ENCODE data around the gene QPCTL. TPM values are rescaled to one million over a fixed set of nuclear protein-coding genes. Genes with fewer than 3 reads are reported as not detected.

QPCTL gene
- total and polyA plus RNA-seq, 2 of the 13 experiments (the other 11 are each of a cell fraction or from before 2014, with no cell fraction given), result 16.0 to 19.1 TPM

- no peak for TF ChIP-seq ZNF543 (CRISPR knock-in tag; IDR thresholded peaks at IDR 0.05)
- TF ChIP-seq KLF9 (CRISPR knock-in tag; IDR thresholded peaks at IDR 0.05; ENCODE audit: low read depth), result no peak
- TF ChIP-seq KDM4B (CRISPR knock-in tag; IDR thresholded peaks at IDR 0.05), result no peak
- TF ChIP-seq, protein P1, sequence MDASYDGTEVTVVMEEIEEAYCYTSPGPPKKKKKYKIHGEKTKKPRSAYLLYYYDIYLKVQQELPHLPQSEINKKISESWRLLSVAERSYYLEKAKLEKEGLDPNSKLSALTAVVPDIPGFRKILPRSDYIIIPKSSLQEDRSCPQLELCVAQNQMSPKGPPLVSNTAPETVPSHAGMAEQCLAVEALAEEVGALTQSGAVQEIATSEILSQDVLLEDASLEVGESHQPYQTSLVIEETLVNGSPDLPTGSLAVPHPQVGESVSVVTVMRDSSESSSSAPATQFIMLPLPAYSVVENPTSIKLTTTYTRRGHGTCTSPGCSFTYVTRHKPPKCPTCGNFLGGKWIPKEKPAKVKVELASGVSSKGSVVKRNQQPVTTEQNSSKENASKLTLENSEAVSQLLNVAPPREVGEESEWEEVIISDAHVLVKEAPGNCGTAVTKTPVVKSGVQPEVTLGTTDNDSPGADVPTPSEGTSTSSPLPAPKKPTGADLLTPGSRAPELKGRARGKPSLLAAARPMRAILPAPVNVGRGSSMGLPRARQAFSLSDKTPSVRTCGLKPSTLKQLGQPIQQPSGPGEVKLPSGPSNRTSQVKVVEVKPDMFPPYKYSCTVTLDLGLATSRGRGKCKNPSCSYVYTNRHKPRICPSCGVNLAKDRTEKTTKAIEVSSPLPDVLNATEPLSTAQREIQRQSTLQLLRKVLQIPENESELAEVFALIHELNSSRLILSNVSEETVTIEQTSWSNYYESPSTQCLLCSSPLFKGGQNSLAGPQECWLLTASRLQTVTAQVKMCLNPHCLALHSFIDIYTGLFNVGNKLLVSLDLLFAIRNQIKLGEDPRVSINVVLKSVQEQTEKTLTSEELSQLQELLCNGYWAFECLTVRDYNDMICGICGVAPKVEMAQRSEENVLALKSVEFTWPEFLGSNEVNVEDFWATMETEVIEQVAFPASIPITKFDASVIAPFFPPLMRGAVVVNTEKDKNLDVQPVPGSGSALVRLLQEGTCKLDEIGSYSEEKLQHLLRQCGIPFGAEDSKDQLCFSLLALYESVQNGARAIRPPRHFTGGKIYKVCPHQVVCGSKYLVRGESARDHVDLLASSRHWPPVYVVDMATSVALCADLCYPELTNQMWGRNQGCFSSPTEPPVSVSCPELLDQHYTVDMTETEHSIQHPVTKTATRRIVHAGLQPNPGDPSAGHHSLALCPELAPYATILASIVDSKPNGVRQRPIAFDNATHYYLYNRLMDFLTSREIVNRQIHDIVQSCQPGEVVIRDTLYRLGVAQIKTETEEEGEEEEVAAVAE (CRISPR knock-in tag; IDR thresholded peaks at IDR 0.05; ENCODE audit: borderline replicate concordance), result no peak
- no peak for TF ChIP-seq ZNF124 (CRISPR knock-in tag; IDR thresholded peaks at IDR 0.05)
- no peak for TF ChIP-seq SMAD9 (CRISPR knock-in tag; IDR thresholded peaks at IDR 0.05)
- TF ChIP-seq SALL1 (CRISPR knock-in tag; IDR thresholded peaks at IDR 0.05), result peak; percentile 70
- TF ChIP-seq, protein P2, sequence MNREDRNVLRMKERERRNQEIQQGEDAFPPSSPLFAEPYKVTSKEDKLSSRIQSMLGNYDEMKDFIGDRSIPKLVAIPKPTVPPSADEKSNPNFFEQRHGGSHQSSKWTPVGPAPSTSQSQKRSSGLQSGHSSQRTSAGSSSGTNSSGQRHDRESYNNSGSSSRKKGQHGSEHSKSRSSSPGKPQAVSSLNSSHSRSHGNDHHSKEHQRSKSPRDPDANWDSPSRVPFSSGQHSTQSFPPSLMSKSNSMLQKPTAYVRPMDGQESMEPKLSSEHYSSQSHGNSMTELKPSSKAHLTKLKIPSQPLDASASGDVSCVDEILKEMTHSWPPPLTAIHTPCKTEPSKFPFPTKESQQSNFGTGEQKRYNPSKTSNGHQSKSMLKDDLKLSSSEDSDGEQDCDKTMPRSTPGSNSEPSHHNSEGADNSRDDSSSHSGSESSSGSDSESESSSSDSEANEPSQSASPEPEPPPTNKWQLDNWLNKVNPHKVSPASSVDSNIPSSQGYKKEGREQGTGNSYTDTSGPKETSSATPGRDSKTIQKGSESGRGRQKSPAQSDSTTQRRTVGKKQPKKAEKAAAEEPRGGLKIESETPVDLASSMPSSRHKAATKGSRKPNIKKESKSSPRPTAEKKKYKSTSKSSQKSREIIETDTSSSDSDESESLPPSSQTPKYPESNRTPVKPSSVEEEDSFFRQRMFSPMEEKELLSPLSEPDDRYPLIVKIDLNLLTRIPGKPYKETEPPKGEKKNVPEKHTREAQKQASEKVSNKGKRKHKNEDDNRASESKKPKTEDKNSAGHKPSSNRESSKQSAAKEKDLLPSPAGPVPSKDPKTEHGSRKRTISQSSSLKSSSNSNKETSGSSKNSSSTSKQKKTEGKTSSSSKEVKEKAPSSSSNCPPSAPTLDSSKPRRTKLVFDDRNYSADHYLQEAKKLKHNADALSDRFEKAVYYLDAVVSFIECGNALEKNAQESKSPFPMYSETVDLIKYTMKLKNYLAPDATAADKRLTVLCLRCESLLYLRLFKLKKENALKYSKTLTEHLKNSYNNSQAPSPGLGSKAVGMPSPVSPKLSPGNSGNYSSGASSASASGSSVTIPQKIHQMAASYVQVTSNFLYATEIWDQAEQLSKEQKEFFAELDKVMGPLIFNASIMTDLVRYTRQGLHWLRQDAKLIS (CRISPR knock-in tag; IDR thresholded peaks at IDR 0.05), result no peak
- no peak for TF ChIP-seq ZNF282 (IDR thresholded peaks at IDR 0.05; ENCODE audit: partially characterized antibody)
- TF ChIP-seq NAIF1 (CRISPR knock-in tag; IDR thresholded peaks at IDR 0.05; ENCODE audit: borderline replicate concordance), result no peak
- no peak for TF ChIP-seq SMAD3 (CRISPR knock-in tag; IDR thresholded peaks at IDR 0.05)
- TF ChIP-seq FOSL1 (CRISPR knock-in tag; IDR thresholded peaks at IDR 0.05; ENCODE audit: borderline replicate concordance), result no peak
- peak; percentile 64 for TF ChIP-seq HNRNPLL (IDR thresholded peaks at IDR 0.05; ENCODE audit: low read depth, low read length, poor library complexity, severe bottlenecking)
- no peak for TF ChIP-seq SP4 (CRISPR knock-in tag; IDR thresholded peaks at IDR 0.05)
- no peak for TF ChIP-seq CC2D1A (CRISPR knock-in tag; IDR thresholded peaks at IDR 0.05)
- no peak for TF ChIP-seq U2AF2 (IDR thresholded peaks at IDR 0.05; ENCODE audit: low read depth, low read length)
- TF ChIP-seq BRD4 (CRISPR knock-in tag; IDR thresholded peaks at IDR 0.05), result no peak
- no peak for TF ChIP-seq NKX3-1 (CRISPR knock-in tag; IDR thresholded peaks at IDR 0.05)
- TF ChIP-seq ZNF17 (CRISPR knock-in tag; IDR thresholded peaks at IDR 0.05), result no peak
- no peak; the same call in 1 of the 2 replicates for TF ChIP-seq ZNF460 (CRISPR knock-in tag; IDR thresholded peaks at IDR 0.05; ENCODE audit: borderline replicate concordance)
- peak; percentile 29; the same call in 1 of the 2 replicates for TF ChIP-seq HDAC2 (CRISPR knock-in tag; IDR thresholded peaks at IDR 0.05)
- TF ChIP-seq ZNF564 (CRISPR knock-in tag; IDR thresholded peaks at IDR 0.05), result 0 out of 2 replicates have a peak, but pooled peaks have one; percentile 44
- no peak for TF ChIP-seq ARID2 (CRISPR knock-in tag; IDR thresholded peaks at IDR 0.05; ENCODE audit: borderline replicate concordance)
Measured at GRCh38 chr19:45681391-45682015, 11.0 kb upstream of the QPCTL start (continued).
